ENCODE results near the gene CIB4.

The CIB4 gene

DNA sequence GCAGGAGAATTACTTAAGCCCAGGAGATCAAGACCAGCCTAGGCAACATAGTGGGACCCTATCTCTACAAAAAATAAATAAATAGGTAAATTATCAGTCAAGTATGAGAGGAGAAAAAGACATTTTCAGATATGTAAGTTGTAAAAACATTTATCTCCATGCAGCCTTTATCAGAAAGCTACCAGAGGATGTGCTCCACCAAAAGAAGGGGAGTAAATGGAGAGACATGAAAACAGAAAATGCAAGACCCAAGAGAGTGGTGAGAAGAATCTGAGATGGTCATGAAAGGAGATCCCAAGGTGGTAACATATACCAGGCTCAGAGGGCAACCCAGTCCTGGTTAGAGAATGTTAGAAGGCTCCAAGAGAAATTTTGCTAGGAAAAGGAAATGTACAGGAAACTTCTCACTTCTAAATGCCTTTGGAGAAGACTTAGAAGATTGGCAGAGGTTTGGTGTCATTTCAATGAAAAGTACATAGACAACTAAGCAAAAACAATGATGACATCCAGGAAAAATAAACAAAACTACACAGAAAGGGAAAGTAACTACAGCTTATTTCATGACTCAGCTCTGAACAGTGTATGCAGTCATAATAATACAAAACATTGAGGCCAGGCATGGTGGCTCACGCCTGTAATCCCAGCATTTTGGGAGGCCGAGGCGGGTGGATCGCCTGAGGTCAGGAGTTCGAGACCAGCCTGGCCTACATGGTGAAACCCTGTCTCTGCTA, 19.5 kb downstream of the CIB4 start:
- no peak for DNase-seq (ENCODE audit: low spot score)

DNA sequence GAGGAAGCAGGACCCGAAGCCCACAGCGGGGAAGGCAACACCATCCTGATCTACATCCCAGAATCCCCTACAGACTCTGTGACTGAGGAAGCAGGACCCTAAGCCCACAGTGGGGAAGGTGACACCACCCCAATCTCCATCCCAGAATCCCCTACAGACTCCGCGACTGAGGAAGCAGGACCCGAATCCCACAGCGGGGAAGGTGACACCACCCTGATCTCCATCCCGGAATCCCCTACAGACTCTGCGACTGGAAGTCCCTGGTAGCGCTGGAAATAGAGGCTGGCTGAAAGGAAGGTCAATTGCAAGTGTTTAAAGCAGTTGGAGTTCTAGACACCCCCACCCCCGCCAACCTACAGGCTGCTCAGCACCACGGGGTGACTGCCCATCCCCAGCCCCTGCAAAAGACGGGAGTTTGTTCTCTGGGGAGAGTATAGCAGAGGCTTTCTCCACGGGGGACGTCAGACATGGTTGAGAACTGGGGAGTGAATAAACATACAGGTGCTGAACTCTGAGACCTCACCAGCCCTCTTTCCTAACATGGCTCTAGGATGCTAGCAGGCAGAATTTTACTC, 21.0 kb downstream of the CIB4 start:
- DNase-seq (ENCODE audit: low spot score): no peak

DNA sequence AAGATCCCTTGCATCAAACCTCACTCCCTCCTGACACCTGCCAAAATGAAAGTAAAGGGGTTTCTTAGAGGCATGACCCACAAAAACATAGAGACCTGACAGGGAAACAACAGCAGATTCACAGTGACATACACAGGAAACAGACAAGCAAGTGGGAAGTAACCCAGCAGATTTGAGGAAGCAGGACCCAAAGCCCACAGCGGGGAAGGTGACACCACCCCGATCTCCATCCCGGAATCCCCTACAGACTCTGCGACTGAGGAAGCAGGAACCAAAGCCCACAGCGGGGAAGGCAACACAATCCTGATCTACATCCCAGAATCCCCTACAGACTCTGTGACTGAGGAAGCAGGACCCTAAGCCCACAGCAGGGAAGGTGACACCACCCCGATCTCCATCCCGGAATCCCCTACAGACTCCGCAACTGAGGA, 21.6 kb downstream of the CIB4 start:
- DNase-seq (ENCODE audit: low spot score): no peak

DNA sequence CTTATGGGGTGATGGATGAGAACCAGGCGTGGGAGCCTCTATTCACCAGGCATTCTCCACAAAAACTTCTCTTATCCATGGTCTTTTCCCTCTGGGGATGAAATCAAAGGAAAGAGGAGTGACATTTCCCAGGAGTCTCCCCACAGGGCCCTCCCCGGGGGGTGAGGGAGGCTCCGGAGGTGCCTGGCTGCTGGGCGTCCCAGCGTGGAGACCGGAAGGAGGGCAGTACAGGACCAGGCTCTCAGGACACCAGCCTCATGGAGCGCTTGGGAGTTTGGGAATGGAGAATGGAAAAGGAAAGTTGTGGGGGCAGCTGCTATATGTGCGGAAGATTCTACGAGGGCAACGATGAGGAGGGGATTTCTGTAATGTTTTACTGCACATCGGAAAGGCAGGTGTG, 22.1 kb downstream of the CIB4 start:
- no peak for DNase-seq (ENCODE audit: low spot score)

DNA sequence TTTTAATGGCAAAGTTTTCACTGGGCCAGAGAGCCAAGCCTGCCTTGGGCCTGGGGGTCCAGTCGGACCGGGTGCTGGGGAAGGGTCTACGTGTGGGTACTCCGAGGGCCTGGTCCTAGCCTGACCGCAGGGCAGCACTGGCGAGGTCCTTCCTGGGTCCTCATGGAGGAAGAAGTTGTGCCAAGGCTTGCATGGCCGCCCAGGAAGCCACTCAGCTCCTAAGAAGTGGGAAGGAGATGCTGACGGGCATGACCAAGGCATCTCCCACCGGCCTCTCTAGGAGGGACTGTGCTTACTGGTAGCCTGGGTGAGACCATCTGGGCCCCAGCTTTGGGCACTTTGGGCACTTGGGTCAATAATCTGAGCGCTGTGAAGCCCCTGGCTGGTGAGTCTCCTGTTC, 22.6 kb downstream of the CIB4 start:
- DNase-seq (ENCODE audit: low spot score): no peak

DNA sequence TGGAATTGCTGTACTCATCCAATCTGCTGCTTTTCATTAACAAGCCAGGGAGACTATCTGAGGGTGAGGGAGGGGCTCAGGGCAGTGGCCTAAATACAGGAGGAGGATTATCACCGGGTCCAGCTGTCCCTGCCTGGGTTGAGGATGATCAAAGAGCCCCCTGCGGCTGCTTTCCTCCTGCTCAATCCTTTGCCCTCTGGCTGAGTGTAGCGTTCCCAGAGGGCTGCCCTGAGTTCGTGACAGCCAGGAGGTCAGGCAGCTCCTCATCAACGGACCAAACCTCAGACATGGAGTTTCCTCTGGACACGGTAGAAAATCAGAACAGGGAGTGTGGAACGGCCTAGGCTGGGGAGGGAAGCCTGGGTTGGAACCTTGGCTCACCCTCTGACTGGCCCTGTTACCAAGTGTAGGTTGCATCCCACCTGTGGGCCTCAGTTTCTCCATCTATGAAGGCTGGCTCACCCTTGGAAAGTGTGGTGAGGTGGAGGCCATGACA, 23.5 kb downstream of the CIB4 start:
- no peak for DNase-seq (ENCODE audit: low spot score)

DNA sequence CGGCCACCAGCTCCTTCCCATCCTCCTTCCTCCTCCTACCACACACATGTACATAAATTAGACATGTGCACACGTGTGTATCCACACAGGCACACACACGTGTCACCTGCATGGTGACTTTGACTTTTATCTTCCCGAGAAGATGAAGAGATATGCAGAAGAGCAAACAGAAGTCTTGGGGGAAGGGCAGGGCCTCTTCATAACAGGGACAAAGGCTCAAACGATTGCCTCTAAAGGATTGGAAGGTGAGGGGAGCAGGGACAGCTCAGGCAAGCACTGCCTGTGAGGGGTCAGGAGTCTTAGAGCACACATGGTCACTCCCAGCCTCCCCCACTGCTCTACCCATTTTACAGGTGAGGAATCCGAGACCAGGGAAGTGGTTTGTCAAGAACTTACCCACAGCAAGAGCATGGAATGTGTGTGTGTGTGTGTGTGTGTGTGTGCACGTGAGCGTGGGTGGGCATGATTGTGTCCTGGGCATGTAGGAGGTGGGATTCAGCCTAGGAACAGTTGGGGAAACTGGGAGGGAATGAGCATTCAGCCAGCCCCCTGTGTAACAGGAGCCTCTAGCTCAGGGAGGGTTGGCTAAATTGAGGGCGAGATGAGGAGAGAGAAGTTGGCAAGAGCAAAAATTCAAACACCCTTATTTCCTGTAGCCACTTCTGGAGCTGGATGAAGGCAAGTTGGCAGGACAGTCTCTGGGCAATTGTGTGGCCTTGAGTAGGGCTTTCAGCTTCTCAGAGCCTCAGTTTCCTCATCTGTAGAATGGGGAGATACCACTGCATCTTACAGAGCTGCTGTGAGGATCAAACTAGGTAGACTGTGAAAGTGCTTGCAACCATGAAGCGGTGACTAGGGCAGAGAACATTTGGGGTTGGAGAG, 24.2 kb downstream of the CIB4 start:
- DNase-seq (ENCODE audit: low spot score): no peak

DNA sequence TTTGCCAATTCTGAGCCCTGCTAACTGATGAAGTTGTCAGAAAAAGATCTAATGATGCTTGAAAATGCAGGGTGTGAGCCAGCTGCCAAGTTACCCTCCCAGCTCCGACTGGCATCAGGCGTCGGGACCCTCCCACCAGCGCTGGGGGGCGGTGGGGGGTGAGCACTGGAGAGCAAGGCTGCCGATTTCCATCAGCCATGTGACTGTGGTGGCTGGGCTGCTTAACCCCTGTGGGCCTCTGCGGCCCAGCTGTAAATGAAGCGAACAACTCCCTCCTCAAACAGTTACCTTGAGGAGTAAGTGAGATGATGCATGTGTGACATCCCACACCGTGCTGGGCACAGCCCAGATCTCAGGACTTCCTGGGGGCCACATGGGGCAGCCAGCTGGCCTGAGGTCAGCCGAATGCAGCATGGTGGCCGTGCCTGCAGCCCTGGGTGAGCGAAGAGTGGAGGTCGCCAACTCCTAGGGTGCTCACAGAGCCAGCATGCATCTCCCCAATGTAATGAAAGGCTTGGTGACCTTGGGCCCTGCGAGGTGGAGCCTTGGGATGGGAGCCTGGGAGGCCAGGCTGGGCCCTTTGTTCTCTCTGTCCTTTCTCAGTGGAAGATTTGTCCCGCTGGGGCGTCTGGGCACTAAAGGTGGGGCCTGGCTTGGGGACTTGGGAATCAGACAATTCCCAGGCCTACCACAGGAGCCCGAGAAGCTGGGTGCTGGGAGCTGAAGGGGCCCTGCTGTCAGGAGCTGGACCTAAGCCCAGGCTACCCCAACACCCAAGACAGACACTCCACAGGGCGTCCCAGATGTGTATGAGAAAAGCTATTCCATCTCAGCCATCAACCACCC, 25.1 kb downstream of the CIB4 start:
- DNase-seq (ENCODE audit: low spot score): no peak

DNA sequence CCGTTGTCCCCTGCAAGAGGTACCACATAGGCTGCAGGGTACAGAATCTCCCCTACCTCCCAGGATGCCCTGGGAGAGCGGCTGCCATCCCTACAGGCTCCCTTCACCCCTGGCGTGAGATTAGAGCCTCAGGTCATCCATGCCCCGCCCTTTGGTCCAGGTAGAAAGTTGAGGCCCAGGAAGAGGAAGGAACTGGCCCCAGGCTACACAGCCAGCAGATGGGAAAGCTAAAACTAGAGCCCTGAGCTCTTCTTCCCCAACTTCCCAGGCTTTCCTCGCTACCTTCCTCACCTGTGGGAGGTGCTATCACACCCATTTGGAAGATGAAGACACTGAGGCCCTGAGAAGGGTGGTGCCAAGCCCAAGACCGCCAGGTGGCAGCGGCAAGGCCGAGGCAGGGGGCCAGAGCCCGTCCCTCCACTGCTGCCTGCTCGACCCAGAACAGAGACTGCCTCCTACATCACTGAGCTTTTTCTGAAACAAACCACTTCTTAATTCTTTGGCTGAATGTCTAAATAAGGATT, 25.8 kb downstream of the CIB4 start:
- no peak for DNase-seq (ENCODE audit: low spot score)

DNA sequence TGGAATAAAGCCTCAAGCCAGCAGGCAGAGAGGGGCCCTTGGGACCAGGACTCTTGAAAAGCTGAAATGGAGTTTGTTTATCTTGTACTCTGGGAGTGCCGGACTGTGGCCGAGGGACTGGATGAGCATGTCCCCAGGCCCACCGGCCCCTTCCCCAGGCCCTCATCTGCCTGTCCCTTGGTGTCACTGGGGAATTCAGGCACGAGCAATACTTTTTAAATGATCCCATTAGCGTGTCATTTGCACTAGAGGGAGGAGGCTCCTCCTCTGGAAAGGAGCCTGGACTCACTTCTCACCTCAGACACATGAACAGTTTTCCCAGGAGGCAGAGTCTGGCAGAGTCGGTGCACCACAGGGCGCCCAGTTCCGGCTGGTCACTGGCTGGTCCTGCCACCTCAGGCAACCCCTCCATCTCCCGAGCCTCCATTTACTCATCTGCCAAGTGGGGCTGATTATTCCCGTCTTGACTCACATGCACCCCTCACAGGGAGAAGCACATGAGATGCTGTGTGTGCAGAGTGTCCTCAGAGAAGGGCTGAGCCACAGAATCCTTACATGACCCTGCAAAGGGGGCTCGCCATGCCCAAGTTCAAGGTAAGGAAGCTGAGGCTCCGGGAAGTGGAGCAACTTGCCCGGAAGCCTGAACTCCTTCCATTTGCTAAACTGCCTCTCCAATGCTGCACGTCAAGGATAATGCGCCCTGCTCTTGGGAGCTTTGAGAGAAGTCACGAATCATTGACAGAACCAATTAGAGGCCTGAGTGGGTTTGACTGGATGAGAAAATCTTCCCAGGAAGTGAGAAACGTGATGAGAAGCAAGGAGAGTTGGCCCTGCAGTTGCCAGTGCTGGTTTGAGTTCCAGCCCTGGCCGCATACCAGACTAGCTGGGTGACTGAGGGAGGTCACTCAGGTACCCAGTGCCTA, 26.7 kb downstream of the CIB4 start:
- DNase-seq (ENCODE audit: low spot score): no peak

DNA sequence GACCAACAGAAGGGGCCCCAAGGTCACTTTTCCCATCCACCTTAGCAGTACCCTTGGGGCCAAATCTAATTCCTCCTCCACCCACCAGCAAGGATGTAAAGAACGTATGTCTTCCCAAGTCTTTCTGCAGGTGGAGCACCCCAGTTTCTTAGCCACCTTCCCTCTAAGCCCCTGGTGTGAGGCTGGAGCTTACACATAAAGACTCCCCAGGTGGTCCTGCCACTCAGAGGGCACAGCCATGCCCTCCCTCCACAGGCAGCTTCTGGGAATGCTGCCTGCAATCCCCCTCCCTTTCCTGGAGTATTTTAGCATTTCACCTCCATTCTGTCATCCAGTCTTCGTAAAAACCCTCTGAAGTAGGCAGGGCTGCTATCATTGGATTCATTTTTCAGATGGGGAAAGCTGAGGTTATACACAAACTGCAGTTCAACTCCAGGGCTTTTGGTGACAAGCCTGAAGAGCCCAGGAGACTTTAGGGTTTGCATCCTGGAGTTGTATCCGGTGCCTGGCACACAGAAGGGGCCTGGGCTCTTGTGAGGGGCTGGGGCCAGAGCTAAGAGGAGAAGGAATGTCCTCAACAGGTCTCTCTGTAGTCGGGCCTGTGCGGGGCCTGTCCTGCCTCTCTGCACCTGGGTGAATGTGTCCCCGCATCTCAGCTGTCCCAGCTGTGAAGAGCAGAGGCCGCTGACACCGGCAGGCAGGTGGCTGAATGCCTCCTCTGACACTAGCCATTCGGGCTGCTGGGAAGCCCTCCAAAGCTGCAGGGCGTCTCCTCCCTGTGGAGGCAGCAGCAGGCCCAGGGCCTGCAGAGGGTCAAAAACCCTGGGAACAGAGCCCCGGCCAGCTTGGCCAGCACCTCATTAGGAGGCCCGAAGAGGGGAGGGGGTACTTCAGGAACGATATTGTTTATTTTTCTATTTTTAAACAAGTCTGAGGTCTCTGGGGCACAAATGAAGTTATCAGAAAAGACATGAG, 27.6 kb downstream of the CIB4 start:
- DNase-seq (ENCODE audit: low spot score): no peak

DNA sequence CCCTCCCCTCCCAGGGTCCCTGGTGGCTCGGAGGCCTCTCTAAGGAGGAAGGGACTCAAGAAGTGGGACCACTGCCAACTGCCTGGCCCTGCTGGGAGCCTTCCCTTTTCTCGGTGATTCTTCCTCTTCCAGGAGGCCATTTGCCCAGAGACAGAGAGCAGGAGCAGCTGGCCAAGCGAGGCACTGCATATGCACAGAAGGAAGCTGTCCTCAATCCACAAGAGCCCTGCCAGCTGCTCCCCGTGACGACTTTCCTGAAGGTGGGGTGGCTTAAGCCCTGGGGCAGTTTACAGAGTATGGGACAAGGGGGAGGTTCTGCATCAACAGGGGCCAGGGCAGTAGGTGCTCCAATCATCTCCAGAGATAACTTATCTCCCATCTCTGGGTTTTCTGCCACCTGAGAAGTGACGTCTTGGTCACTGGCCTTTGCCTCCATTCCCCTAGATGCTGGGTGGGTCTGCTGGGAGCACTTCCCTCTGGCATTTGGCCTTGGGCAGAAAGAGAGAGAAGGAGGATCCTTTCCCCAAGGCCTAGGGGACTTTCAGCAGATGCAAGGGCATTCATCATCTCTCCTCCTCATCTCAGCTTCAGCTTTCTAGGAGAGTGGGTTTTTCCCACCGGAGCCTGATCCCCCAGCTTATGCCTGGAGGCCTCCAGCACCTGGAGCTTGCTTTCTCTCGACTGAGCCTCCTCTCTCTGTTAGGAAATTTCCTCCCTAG, 28.5 kb downstream of the CIB4 start:
- no peak for DNase-seq (ENCODE audit: low spot score)

DNA sequence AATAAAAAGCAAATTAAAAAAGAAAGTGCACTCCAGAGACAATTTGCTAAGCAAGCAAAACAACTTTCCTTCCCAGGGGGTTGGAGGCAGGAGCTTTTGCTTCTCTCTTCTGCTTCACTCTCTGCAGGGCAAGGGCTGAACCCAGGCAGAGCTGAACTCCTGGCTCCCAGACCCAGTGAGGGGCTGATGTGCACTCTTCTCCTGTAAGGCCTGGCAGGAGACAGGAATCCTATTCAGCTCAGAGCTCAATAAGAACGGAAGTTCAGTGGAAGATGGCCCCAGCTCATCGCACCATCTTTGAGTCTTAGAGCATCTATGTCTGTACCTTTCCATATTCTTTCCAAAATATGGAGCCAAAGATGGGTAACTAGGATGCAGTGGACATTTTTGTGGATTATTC, 29.1 kb downstream of the CIB4 start:
- no peak for DNase-seq (ENCODE audit: low spot score)

DNA sequence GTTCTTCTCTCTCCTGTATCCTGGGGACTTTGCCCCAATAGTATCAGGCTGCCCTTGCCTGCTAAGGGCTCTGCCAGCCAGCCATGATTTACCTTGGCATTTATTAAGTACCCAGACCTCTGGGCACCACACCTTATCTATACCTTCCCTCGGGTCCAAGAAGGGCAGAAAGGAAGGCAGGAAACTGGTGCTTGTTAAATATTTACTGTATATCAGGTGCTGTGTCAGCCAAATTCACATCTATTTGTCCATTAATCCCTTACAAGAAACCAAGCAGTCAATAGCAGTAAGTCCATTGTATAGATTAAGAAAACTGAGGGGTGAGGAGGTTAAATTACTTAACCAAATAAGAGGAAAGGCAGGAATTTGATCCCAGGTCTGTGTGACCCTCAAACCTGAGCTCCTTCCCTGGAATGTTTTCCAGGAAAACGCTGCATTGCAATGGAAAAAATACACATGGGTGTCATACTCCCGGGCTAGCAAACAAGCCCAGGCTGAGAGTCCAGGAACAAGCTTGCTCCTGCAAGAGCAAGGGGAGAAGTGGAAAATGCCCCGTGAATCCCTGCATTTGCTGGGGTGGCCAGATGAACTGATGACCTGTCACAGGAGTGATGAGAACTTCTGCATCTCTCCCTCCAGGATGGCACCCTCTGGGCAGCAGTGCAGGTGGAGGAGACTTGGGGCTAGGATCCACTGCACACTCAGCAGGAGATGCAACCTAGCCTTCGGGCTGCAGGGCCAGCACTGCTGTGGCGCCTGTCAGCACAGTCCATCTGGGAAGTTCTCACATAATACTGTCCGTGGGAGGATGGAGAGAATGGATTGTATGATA, 30.4 kb downstream of the CIB4 start:
- no peak for DNase-seq (ENCODE audit: low spot score)

DNA sequence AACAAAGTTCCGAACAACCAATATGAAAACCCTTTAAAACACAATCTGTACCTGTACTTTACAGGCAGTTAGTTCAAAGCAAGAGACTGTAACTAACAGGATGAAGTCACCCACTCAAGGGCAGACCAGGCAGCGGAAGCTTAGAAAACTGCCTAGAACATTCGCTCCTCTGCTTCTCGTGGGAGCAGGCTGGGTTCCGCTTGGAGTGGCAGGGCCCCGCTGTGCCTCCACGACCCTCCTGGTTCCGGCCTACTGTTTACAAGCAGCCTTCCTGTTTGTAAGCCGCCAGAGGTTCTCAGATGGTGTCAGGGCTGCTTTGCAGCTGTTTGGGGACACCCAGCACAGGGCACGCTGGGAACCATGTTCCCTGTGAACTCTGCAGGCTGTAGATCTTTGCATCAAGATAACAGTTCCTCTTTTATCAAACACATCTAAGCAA, 31.3 kb downstream of the CIB4 start:
- DNase-seq (ENCODE audit: low spot score): no peak

DNA sequence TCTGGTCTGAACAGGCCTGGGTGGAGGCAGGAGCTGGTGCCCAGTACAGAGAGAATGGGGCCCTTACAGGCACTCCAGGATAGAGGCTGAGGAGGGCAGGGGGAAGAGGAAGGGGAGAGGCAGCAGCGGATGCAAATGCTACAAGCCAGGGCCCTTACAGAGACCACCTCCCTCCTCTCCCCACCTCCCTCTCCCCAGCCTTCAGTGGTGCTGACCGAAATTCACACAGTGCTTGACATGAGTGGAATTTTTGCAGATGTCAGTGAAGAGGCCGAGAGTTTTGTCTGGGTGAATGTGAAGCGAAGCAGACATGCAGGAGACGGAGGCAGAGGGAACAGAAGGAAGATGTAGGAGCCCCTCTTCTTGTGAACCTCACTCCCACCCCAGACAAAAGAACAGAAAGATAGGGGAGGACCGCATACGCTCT, 31.9 kb downstream of the CIB4 start:
- no peak for DNase-seq (ENCODE audit: low spot score)

DNA sequence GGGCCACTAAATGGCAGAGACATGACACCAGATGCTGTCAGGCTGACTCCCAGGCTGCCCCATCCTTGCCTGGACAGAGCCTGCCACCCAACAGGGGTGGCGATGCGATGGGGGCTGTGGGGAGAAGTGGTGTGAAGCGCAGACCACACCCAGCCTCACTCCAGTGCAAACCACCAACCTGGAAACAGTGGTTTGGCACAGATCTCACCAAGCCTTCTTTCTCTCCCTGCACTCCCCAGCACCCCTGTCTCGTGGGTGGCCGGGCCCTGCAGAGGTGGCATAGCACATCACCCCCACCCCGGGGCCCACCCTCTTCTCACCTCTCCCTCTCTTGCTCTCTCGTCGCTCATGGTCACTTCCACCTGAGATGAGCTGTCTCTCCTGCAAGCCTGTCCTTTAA, 32.6 kb downstream of the CIB4 start:
- no peak for DNase-seq (ENCODE audit: low spot score)

DNA sequence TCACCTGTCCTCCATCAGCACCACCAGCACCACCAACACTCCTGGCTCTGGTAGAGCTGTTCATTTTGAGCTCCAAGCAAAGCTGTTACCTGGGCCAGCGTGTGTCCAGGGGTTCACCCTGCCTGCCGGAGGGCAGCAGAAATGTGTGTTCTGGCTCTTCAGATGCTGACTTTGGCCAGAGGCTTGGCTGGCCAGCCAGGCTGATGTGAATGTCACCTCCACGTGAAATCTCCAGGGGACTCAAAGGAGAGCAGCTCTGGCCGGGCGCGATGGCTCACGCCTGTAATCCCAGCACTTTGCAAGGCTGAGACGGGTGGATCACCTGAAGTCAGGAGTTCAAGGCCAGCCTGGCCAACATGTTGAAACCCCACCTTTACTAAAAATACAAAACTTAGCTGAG, 33.5 kb downstream of the CIB4 start:
- DNase-seq (ENCODE audit: low spot score): no peak

All from LoVo (cell line).